Renal cortical epithelial cell (primary cell): Measurements from ENCODE around the gene CSNK2A1. TPM values are rescaled to one million over a fixed set of nuclear protein-coding genes. Genes with fewer than 3 reads are reported as not detected.
A peak's percentile ranks its signal among the peaks of the same experiment; 100 is the strongest.
"Not testable (repeated sequence)": the region's sequence is repeated elsewhere in the genome, so short reads cannot be mapped to it uniquely, and the experiment has no call there.

Experiments
- DNase-seq: peaks from one replicate; pipeline ENCODE4 v3.0.0-alpha.2; 2011; ENCODE audit warnings: low read depth
- total RNA-seq: library from RNA; depleted of rRNA; stranded (reverse); fragments of >200 nt; gene quantifications from 2 replicates; pipeline ENCODE4 v1.2.3, GENCODE V29; 2014

Gene CSNK2A1
- 222 TPM in 2 replicates for total RNA-seq

GRCh38 chr20:543369-544152, at the start of gene CSNK2A1:
Gene CSNK2A1, minus strand, starts transcription at chr20:543790. Its CDS starts 35,239 bp downstream, at chr20:508551.
- DNase-seq, result peak; percentile 85

GRCh38 chr20:592506-592905, 48.9 kb upstream of the CSNK2A1 start:
- DNase-seq, result no peak

GRCh38 chr20:591941-592340, 48.4 kb upstream of the CSNK2A1 start:
- no peak for DNase-seq

DNA sequence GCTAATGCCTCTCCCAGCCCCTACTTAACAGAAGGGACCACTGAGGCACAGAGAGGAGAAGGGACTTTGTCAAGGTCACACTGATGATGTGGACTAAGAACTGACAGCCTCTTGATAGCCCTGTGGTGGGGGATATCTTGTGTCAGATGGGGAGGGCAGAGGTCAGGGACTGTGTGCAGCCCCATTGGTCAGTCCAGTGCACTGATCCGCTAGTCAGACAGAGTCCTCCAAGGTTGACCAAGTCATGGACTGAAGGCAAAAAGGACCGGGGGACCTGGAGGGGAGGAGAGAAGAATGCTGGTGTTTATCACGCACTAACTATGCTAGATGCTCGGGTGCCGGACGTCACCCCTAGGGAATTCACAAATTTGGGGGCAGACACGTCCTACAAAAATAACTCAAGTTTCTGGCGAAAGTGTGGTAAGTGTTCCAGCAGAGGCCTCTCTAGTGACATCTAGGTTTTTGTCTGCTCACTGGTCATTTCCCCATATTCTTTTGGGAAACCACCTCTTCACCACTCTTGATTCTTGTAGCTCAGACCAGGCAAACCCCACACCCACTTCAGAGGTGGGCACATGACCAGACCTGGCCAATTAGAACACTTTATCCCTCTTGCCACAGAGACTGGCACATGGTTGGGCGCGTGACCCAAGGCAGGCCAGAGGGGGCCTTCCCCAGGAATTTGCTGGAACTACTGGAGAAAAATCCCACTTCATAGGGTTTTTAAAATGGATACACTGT, 45.5 kb upstream of the CSNK2A1 start:
- no peak for DNase-seq

DNA sequence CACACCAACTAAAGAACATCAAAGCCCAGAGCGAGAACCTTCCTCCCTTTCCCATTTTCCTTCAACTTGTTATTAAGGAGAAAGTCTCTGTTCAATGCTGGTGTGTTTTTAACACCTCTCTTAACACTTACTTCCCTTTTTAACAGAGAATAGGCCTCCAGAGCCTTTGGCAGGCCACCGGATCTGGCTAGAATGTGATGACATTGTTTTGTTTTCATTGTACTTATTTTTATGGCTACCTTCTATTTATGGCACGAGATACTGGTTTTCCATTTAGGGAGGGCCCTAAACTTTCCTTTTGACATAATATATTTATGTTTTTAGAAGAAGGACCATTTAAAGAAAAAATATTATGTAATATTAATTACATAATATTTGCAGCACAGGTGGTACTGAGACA, 44.9 kb upstream of the CSNK2A1 start:
- no peak for DNase-seq

GRCh38 chr20:584971-585301, 41.3 kb upstream of the CSNK2A1 start:
- DNase-seq, result no peak

- DNase-seq, result peak; percentile 6
Observed at GRCh38 chr20:584161-584970, 40.8 kb upstream of the CSNK2A1 start.

GRCh38 chr20:582204-582603, 38.6 kb upstream of the CSNK2A1 start:
- DNase-seq, result no peak

- DNase-seq, result not testable (repeated sequence)
Observed at GRCh38 chr20:578940-579690, 35.5 kb upstream of the CSNK2A1 start.

- DNase-seq, result no peak
Observed at GRCh38 chr20:577167-577791, 33.7 kb upstream of the CSNK2A1 start.

DNA sequence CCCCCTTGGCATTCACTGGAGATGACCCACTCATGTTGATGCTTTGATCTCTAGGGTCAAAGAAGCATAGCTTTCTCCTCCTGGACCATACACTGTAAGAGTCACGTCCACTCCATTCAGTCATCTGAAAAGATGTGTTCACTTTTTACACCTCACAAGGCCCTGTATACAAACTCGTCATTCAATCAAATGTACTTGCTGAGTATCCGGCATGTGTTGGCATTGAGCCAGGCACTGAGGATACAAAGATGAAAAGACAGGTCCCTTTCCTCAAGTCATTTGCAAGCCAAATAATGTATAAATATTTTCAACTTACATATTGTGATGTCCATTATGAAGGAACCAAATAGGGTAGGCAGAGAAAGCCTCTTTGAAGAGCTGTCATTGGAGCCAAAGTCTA, 32.6 kb upstream of the CSNK2A1 start:
- DNase-seq, result no peak

DNA sequence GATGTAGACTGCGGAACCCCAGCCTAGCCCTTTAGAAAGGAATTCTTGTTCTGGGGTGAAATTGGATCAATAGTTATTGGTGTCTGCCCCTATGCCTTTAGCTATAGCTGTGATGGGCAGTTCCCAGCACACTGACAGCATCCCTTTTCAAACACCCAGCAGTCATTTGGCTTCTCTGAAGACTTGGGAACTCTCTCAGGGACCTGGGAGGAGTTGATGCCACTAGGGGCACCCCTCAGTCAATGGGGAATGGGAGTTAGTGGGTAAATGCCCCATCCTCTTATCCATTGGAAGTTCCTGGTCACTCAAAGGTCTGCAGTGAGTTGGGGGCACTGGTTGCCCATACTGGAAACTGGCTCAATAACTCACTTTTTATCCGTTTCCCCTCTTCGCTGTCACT, 31.6 kb upstream of the CSNK2A1 start:
- no peak for DNase-seq

DNA sequence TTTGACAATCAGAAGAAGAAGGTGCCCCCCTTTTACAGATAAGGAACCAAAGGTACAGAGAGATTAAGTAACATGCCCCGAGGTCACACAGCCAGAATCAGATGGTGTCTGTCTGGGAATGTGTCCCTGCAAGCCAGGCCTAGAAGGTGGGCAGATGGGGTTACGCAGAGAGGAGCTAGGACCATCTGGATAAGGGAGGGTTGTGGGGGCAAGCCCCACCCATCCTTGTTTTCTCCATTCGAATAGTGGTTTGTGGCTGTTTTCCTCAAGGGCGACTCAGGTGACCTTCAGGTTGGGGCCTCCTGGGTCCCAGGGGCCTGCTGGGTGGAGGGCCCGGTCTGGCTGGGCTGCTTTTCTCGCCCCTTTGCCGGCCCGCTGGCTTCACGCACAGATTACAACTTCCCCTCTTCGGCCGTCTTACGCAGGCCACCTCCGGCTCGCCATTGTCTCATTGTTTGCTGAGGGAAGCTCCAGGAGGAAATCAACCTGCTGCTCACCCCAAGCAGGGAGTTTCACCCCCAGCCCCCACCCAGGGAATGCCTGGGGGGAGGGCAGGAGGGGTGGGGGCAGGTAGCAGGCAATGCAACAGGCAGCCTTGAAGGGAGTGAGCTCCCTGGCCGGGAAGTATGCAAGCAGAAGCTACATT, 30.8 kb upstream of the CSNK2A1 start:
- DNase-seq, result no peak

DNA sequence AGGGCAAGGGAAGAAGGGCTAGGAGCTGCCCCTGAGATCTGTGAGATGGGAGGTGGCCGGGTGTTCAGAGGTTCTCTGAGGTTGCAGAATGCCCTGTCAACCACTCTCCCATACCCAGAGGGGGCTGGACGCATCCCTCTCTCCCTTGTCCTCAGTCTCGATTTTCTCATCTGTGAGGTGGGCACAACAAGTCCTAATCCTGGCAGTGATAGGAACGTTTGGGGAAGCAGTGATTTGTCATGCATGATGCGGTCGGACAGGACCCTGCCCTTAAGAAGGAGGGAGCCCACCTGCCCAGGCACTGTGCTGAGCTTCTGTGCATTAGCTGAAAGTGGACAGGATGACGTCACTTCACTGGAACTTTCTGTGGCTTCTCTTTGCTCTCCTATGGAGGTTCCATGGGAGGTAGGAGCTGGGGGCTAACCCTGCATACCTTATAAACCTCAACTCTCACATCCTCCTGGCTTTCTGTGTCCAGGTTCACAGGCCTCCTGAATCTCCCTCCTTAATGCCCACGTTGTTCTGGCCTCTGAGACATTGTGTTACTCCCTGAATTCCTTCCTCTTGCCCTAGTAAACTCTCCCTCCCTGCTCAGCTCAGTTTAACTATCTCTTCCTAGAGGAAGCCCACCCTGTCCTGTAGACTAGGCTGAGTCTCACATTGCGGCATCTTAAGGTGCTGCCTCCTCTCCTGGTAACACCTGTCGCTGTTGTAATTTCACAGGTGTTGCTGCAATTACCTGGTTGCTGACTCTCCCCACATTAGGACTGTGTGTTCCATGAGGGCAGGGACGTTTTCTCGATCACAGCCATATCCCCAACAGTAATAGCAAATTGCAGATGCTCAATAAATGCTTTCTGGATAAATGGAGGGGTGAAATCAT, 30.1 kb upstream of the CSNK2A1 start:
- no peak for DNase-seq

DNA sequence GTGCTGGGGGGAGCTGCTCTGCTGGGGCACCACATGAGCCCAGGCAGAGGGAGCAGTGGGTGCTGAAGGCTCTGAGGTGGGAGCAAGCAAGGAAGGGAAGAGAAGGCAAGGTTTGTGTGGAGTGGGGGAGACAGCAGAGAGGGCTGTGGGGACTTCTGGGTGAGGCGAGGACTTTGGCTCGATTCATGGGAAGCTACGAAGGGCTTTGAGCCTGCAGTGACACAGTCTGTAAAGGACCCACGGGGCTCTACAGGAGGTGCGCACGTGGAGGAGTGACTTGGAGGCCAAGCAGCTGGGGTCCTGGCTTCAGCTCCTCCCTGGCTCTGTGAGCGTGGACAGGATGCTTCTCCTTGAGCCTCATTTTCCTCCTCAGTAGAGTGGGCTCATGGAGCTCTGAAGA, 29.1 kb upstream of the CSNK2A1 start:
- DNase-seq, result no peak

- no peak for DNase-seq
Observed at GRCh38 chr20:571754-572441, 28.3 kb upstream of the CSNK2A1 start.

GRCh38 chr20:568673-569415, 25.3 kb upstream of the CSNK2A1 start:
- no peak for DNase-seq

- no peak for DNase-seq
Observed at GRCh38 chr20:568097-568652, 24.6 kb upstream of the CSNK2A1 start.
